HG02623 (cell line): ENCODE data around the gene PRAC2.
"Not testable (repeated sequence)": the region's sequence is repeated elsewhere in the genome, so short reads cannot be mapped to it uniquely, and the experiment has no call there.

ENCODE experiments used
- ATAC-seq: cut with Tn5 transposase; IDR thresholded peaks from one replicate; pipeline ENCODE4 v1.9.1; 2021; ENCODE audit warnings: moderate library complexity; ENCODE audit not compliant: unreplicated experiment

Gene PRAC2

GRCh38 chr17:48722915-48723422 lies at the start of gene PRAC2:
Gene PRAC2 (plus strand): TSS chr17:48723185. CDS start chr17:48724411, 1,226 bp downstream.
- ATAC-seq, result no peak

DNA sequence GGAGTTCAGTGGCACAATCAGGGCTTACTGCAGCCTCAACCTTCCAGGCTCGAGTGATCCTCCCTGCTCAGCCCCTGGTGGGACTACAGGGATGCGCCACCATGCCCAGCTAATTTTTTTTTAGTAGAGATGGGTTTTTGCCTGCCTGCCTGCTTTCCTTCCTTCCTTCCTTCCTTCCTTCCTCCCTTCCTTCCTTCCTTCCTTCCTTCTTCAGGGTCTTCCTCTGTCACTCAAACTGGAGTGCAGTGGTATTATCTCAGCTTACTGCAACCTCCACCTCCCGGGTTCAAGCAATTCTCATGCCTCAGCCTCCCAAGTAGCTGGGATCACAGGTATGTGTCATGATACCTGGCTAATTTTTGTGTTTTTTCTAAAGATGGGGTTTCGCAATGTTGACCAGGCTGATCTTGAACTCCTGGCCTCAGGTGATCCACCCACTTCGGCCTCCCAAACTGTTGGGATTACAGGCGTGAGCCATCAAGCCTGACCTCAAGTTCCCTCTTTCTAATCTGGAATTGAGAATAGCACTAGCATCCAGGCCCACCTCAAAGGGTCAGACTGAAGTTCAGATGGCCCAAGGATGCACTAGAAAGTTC lies 45.9 kb upstream of the PRAC2 start:
- no peak for ATAC-seq

GRCh38 chr17:48678141-48678971 lies 44.6 kb upstream of the PRAC2 start:
- no peak for ATAC-seq

DNA sequence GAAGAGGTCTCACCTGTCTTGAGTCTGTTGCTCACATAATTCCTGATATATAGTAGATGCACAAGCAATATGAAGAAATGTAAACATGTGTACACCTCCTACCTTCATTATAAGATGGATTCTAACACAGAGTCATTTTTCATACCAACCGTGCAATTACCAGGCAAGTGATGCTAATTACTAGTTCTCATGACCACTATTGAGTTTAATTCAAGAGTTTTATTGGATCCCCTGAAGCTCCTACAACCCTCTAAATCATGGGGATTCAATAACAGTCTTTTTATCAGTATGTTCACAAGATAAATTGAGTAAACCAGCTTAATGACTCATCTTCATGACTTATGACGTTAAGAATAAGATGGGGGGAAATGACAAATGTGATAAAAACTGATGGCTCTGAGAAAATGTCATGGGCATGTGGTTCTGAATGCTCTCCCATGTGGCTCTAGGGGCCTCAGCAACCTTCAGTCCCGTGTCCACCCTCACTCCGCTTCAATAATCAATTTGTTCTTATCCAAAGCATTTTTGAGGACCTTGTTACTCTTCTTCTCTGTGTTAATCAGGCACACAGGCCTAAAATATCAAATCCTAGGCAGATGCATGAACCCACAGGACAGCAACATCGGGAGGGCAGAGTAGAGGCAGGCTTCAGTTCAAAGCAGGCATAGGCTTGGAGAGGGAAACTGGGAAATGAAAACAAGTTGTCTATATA lies 43.4 kb upstream of the PRAC2 start:
- ATAC-seq, result no peak

GRCh38 chr17:48681609-48682008 lies 41.4 kb upstream of the PRAC2 start:
- ATAC-seq, result no peak

DNA sequence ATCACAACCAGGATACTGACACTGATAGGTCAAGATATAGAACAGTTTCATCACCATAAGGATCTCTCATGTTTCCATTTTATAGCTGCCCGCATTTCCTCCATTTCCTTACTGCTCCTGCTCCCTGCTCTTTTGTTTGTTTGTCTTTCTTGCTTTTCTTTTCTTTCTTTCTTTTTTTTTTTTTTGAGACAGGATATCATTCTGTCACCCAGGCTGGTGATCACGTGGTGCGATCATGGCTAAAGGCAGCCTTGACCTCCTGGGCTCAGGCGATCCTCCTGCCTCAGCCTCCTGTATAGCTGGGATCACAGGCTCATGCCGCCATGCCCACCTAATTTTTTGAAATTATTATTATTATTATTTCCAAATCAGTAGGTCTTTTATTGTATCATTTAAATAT lies 32.3 kb upstream of the PRAC2 start:
- ATAC-seq, result no peak

DNA sequence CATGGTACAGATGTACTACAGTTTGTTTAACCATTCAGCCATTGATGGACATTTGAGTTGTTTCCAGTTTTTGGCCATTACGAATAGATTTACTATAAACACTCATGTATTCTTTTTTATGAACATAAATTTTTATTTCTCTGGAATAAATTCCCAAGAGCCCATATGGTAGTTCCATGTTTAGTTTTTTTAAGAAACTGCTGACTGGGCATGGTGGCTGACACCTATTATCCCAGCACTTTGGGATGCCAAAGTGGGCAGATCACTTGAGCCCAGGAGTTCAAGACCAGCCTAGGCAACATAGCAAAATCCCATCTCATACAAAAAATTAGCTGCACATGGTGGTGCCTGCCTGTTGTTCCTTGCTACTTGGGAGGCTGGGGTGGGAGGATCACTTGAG lies 30.9 kb upstream of the PRAC2 start:
- ATAC-seq, result no peak

GRCh38 chr17:48693178-48693577 lies 29.8 kb upstream of the PRAC2 start:
- no peak for ATAC-seq

- no peak for ATAC-seq
These were observed 21.0 kb upstream of the PRAC2 start for GRCh38 chr17:48701864-48702532.

DNA sequence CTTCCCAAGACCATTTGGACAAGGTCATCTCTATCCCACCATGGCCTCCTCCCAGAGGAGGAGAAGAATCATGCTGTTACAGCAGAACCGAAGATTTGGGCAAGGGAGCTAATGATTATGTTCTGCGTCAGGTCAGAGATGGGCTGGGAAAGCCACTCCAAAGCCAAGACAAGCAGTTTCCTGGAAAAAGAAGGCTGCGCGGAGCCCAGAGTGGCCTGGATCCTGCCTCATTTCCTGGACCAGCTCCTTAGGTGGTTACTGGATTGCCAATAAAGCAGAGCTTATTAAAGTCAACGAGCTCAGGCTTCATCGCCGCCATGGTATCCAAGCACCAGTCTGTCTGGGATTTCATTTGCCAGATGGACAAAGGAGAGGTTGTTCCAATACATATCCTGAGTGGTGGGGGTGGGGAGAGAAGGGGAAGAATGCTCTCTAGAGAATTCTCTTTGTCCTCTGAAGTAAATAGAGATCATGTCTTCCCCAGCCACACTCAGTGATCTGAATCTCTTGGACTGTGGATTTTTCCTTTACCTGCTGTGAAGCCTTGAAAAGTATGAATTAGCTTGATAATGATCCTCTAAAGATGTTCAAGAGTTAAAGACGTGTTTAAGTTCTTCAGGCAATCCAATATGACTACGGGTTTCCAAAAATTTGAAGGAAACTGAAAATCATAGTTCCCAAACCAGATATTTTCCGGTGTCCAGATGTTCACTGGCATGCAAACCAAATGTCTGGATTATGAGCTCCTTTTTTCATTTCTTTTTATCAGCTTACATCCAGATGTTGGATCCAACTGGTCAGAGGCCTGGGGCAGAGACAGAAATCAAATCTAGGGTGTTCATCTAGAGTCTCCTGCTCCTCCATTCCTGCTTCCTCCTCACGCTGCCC lies 18.4 kb upstream of the PRAC2 start:
- ATAC-seq, result no peak

- ATAC-seq, result no peak
These were observed 11.9 kb upstream of the PRAC2 start for GRCh38 chr17:48711128-48711527.

DNA sequence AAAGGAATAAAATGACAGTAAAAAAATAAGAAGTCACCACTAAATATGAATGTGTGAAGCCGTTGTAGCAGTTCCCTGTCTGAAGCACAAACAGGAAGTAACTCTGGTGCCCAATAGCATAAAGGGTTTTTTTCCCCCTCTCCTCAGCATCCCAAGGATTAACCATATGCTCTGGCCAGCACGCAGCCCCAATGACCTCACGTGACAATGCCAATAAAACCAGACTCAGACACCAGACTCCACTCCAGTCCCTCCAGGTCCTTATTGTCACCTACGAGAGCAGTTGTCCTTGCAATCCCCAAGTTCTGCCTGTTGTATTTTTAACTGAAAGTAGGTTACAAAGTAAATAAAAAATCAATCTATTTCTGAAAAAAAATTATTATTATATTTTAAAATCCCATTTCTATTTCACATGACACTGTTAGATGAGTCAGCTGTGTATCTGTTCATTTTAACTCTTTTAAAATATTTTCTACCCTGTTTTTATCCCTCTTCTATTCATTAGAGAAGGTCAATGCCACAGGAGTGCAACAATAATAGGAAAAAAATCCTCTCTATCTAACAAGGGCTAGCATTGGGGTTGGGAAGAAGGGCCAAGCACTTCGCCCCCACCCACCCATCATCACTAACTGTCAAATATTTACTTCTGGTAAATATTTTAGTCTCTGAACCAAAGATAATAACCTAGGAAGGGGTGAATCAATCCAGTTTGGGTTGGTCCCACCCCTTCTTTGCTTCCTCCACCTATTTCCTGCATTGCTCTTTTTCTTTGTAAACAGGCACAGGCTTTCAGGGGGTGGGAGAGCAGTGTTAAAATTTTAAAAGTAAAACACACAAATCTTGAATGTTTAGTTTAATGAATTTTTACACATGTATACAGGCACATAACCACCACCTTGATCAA lies 7.2 kb upstream of the PRAC2 start:
- no peak for ATAC-seq

DNA sequence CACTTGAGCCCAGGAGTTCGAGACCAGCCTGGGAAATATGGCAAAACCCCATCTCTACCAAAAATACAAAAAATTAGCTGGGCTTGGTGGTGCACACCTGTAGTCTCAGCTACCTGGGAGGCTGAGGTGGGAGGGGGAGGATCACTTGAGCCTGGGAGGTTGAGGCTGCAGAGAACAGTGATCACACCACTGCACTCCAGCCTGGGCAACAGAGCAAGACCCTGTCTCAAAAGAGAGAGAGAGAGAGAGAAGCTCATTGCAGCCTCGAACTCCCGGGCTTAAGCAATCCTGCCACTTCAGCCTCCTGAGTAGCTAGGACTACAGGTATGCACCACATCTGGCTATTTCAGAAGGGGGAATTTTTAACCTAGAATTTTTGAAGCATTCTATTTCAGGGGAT lies 6.4 kb upstream of the PRAC2 start:
- ATAC-seq, result not testable (repeated sequence)

- ATAC-seq, result no peak
These were observed 5.4 kb upstream of the PRAC2 start for GRCh38 chr17:48717367-48718226.

GRCh38 chr17:48718227-48718760 lies 4.7 kb upstream of the PRAC2 start:
- no peak for ATAC-seq

DNA sequence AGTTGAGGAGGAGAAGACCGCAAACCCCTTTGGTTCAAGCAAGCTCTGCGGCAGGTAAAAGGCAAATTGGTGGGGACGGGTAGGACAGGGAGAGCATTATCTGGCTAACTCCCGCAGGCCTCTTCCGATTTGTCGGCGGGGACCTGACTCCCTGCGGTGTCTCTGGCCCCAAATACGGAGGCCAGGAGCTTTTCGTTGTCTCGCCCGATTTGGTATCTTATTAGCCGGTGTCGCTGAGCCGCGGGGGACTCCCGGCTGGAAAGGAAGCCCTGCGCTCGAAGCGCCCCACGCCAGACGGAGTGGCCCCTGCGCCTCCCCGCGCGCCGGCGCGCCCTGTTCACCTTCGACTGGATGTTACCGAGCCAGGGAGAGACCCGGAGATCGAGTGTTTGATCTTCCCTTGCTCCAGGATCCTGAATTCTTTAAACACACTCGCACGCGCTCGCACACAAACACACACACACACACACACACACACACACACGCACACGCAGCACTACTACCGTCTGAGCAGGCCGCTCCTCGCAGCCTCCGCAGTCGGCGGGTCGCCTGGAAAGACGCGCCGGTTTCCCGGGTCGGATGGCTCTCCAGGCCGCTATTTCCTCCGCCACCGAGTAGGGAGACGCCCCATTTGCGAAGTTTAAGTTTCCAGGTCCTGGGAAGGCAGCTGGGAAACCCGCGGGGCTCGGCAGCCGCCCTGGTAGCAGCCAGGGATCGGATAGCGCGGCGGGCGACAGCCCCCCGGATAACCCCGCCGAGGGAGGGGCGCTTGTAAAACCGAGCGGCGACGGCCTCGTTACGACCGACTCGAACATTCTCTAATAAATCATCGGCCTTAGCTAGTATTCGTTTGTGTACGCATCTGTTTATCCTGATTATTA lies 4.0 kb upstream of the PRAC2 start:
- ATAC-seq, result no peak
